GM18873 (cell line): Measurements from ENCODE around the gene HOXB1.
"Not testable (repeated sequence)": the region's sequence is repeated elsewhere in the genome, so short reads cannot be mapped to it uniquely, and the experiment has no call there.

Source experiments
- ATAC-seq: cut with Tn5 transposase; IDR thresholded peaks from one replicate; pipeline ENCODE4 v1.9.1; 2021; ENCODE audit warnings: mild to moderate bottlenecking, moderate library complexity, moderate number of reproducible peaks; ENCODE audit not compliant: unreplicated experiment, low FRiP score

The HOXB1 gene

GRCh38 chr17:48544349-48545021 is 13.7 kb upstream of the HOXB1 start:
- ATAC-seq: no peak

GRCh38 chr17:48543854-48544348 is 13.1 kb upstream of the HOXB1 start:
- ATAC-seq: no peak

- ATAC-seq: no peak
These were observed 12.5 kb upstream of the HOXB1 start for GRCh38 chr17:48543107-48543853.

GRCh38 chr17:48542698-48543106 is 11.9 kb upstream of the HOXB1 start:
- ATAC-seq: no peak

- ATAC-seq: no peak
These were observed 11.4 kb upstream of the HOXB1 start for GRCh38 chr17:48542114-48542656.

- ATAC-seq: no peak
These were observed 10.8 kb upstream of the HOXB1 start for GRCh38 chr17:48541577-48542113.

- no peak for ATAC-seq
These were observed 10.3 kb upstream of the HOXB1 start for GRCh38 chr17:48541036-48541576.

- no peak for ATAC-seq
These were observed 9.4 kb upstream of the HOXB1 start for GRCh38 chr17:48540213-48540612.

- no peak for ATAC-seq
These were observed 8.4 kb upstream of the HOXB1 start for GRCh38 chr17:48539177-48539576.

- no peak for ATAC-seq
These were observed 6.5 kb upstream of the HOXB1 start for GRCh38 chr17:48537316-48537715.

- ATAC-seq: not testable (repeated sequence)
These were observed 5.2 kb upstream of the HOXB1 start for GRCh38 chr17:48535793-48536559.

GRCh38 chr17:48532261-48532660 is 1.4 kb upstream of the HOXB1 start:
- no peak for ATAC-seq

GRCh38 chr17:48530208-48530886 is 464 bp downstream of the HOXB1 start:
- ATAC-seq: no peak

- no peak for ATAC-seq
These were observed 1.2 kb downstream of the HOXB1 start for GRCh38 chr17:48529683-48530009.

GRCh38 chr17:48528936-48529682 is 1.7 kb downstream of the HOXB1 start:
- ATAC-seq: no peak

GRCh38 chr17:48528153-48528935 is 2.5 kb downstream of the HOXB1 start:
- ATAC-seq: no peak

- no peak for ATAC-seq
These were observed 3.3 kb downstream of the HOXB1 start for GRCh38 chr17:48527547-48527932.
